Liver (tissue), 3 donors: Measurements from ENCODE around the gene OTOG.

Experiments
- ATF3 ChIP-seq: IDR thresholded peaks from 2 replicates; pipeline ENCODE4 v1.6.1; 2016; ENCODE audit warnings: antibody characterized with exemption
- CTCF ChIP-seq: fragments of 150-350 bp; IDR thresholded peaks from 2 replicates; pipeline ENCODE4 v1.5.1; 2017; ENCODE audit warnings: improper control_type of control experiment, low read depth, low read length; ENCODE audit not compliant: missing input control
- EGR1 ChIP-seq, 2 donors: IDR thresholded peaks; 2 replicates each; pipeline ENCODE4 v1.6.1; 2016 to 2018; ENCODE audit warnings: antibody characterized with exemption in 2 of 2, low read depth in 2 of 2
- GABPA ChIP-seq, 2 donors: IDR thresholded peaks in 1 of 2; conservative IDR thresholded peaks in 1 of 2; 2 replicates each; pipeline ENCODE4 v1.6.1; 2016; ENCODE audit warnings: antibody characterized with exemption in 2 of 2, mild to moderate bottlenecking in 1 of 2, moderate library complexity in 1 of 2
- JUND ChIP-seq, 2 donors: IDR thresholded peaks; 2 replicates each; pipeline ENCODE4 v1.6.1; 2016; ENCODE audit warnings: antibody characterized with exemption in 2 of 2
- MAX ChIP-seq: IDR thresholded peaks from 2 replicates; pipeline ENCODE4 v1.6.1; 2016; ENCODE audit warnings: antibody characterized with exemption
- RAD21 ChIP-seq, 2 donors: IDR thresholded peaks; 2 replicates each; pipeline ENCODE4 v1.6.1; 2016; ENCODE audit warnings: antibody characterized with exemption in 2 of 2, mild to moderate bottlenecking in 2 of 2
- REST ChIP-seq: IDR thresholded peaks from 2 replicates; pipeline ENCODE4 v1.6.1; 2016; ENCODE audit warnings: antibody characterized with exemption, mild to moderate bottlenecking
- RXRA ChIP-seq, 2 donors: IDR thresholded peaks; 2 replicates each; pipeline ENCODE4 v1.6.1; 2017 to 2018; ENCODE audit warnings: antibody characterized with exemption in 2 of 2, mild to moderate bottlenecking in 1 of 2
- SP1 ChIP-seq: IDR thresholded peaks from 2 replicates; pipeline ENCODE4 v1.6.1; 2018; ENCODE audit warnings: antibody characterized with exemption, mild to moderate bottlenecking
- TAF1 ChIP-seq: conservative IDR thresholded peaks from 2 replicates; pipeline ENCODE4 v1.6.1; 2016; ENCODE audit warnings: antibody characterized with exemption, mild to moderate bottlenecking
- YY1 ChIP-seq: IDR thresholded peaks from 2 replicates; pipeline ENCODE4 v1.6.1; 2016; ENCODE audit warnings: antibody characterized with exemption, mild to moderate bottlenecking
- donor health status: healthy.
- donor health status: healthy.

GRCh38 chr11:17504330-17505107, 42.5 kb upstream of the OTOG start:
- peak; percentile 99 for TF ChIP-seq CTCF
- no peak for TF ChIP-seq SP1
- TF ChIP-seq GABPA (IDR thresholded peaks at IDR 0.05 in 1 of 2, conservative IDR thresholded peaks at IDR 0.05 in 1 of 2), result no peak
- TF ChIP-seq TAF1, result no peak
- TF ChIP-seq JUND (IDR thresholded peaks at IDR 0.05), result no peak
- TF ChIP-seq RXRA (IDR thresholded peaks at IDR 0.05), result no peak
- peak; percentile 97 to 99 for TF ChIP-seq RAD21 (IDR thresholded peaks at IDR 0.05)
- TF ChIP-seq MAX, result no peak
- no peak for TF ChIP-seq REST
- TF ChIP-seq ATF3, result no peak
- TF ChIP-seq YY1, result no peak
- TF ChIP-seq EGR1 (IDR thresholded peaks at IDR 0.05; ENCODE audit: low read depth in 2 of 2), result no peak
